Stimulated activated effector memory CD8-positive, alpha-beta T cell treated with anti-CD3 and anti-CD28 coated beads, Interleukin-12 subunit alpha, Interleukin-12 subunit beta, amount 100 ng/mL, for 72 hours (primary cell): ENCODE measurements around the gene TRIM63.

Experiments used
- ATAC-seq: fragments of 150-1000 bp; cut with Tn5 transposase; 2 replicates; pipeline ENCODE4 v1.10.0; 2021
- DNase-seq, 2 donors: peaks; one replicate each; pipeline ENCODE4 v3.0.0; 2021 to 2022; ENCODE audit warnings: low spot score in 2 of 2
- H3K27ac Mint-ChIP-seq: one replicate; pipeline ENCODE4 v1.8.0; 2022; ENCODE audit warnings: mild to moderate bottlenecking, mixed read lengths
- H3K36me3 Mint-ChIP-seq: one replicate; pipeline ENCODE4 v1.8.0; 2022; ENCODE audit warnings: mild to moderate bottlenecking, mixed read lengths
- H3K4me1 Mint-ChIP-seq: one replicate; pipeline ENCODE4 v1.8.0; 2022; ENCODE audit warnings: mixed read lengths
- H3K4me3 Mint-ChIP-seq: one replicate; pipeline ENCODE4 v1.8.0; 2022; ENCODE audit warnings: mild to moderate bottlenecking, mixed read lengths
- H3K9me3 Mint-ChIP-seq: one replicate; pipeline ENCODE4 v1.8.0; 2022; ENCODE audit warnings: mixed read lengths

The TRIM63 gene

GRCh38 chr1:26006710-26007109 is 60.7 kb downstream of the TRIM63 start:
- Mint-ChIP-seq H3K4me3 (no peak overlapping the region), H3K9me3 (no peaks in the 10 kb centered on the region), H3K27ac (no peak overlapping the region), H3K4me1 (peaks cover 5% of the 10 kb centered on the region), H3K36me3 (no peaks in the 10 kb centered on the region)
- ATAC-seq (no peak), DNase-seq (no peak)

DNA sequence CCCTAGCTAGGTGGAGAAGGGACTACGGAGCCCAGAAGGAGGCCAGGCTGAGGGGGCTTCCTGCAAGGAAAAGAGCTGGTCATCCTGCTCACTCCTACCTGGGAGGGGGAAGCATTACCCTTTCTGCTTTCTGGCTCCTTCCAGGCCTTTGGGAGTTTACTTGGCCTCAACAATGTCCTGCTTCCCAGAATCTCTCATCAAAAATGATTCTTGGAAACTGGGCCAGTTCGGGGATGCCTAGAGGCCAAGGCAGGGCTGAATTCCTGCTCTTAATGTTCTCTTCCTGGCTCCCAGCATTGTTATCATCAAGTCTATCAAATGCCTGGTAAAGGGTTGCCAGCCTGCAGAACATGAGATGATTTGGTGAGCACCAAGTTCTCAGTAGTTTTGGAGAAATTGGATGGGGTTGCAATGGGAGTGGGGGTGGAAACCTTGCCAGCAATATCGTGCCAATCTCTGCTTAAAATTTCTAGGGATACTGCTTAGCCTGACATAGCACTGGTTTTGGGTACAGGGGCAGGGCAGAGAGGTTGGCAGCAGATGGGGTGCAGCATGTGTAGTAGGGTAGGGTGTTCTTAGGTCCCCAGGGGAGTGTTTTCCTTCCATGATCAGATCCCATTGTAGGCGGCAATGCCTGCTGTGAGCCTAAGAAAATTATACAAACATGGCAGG is 61.9 kb downstream of the TRIM63 start:
- DNase-seq (no peak), ATAC-seq (no peak)
- Mint-ChIP-seq H3K4me3 (no peak overlapping the region), H3K36me3 (no peaks in the 10 kb centered on the region), H3K27ac (no peak overlapping the region), H3K4me1 (peaks cover 5% of the 10 kb centered on the region), H3K9me3 (no peaks in the 10 kb centered on the region)

- Mint-ChIP-seq H3K4me3 (no peak overlapping the region), H3K9me3 (no peaks in the 10 kb centered on the region), H3K36me3 (no peaks in the 10 kb centered on the region), H3K27ac (no peak overlapping the region), H3K4me1 (peaks cover 2% of the 10 kb centered on the region)
- no peak for ATAC-seq
- no peak for DNase-seq
Measured at GRCh38 chr1:26003756-26004155, 63.7 kb downstream of the TRIM63 start.

GRCh38 chr1:26003262-26003661 is 64.2 kb downstream of the TRIM63 start:
- DNase-seq (no peak), ATAC-seq (no peak)
- H3K4me1 Mint-ChIP-seq = peaks cover 7% of the 10 kb centered on the region
- peaks cover 2% of the 10 kb centered on the region for H3K36me3 Mint-ChIP-seq
- H3K9me3 Mint-ChIP-seq = no peaks in the 10 kb centered on the region
- no peak overlapping the region for H3K4me3 Mint-ChIP-seq
- H3K27ac Mint-ChIP-seq = no peak overlapping the region
